H1 (cell line): ENCODE data around the gene POLN. TPM values are rescaled to one million over a fixed set of nuclear protein-coding genes. Genes with fewer than 3 reads are reported as not detected.

Source experiments
- BACH1 ChIP-seq: IDR thresholded peaks from 2 replicates; pipeline ENCODE4 v1.6.1; 2012; ENCODE audit warnings: low read length, improper control_type of control experiment
- EZH2 ChIP-seq: fragments of 200-600 bp; sonication (generic); IDR thresholded peaks from 2 replicates; pipeline ENCODE4 v1.7.1; 2012; ENCODE audit warnings: low read depth, mild to moderate bottlenecking, moderate library complexity, low read length, inconsistent platforms; ENCODE audit not compliant: severe bottlenecking
- YY1 ChIP-seq: IDR thresholded peaks from 2 replicates; pipeline ENCODE4 v1.6.1; 2011; ENCODE audit warnings: low read depth, mild to moderate bottlenecking, low read length
- polyA plus RNA-seq, 7 experiments: library from polyadenylated mRNA; depleted of rRNA in 3 of 7; stranded (reverse) in 5 of 7; unstranded in 2 of 7; fragments of >200 nt in 5 of 7; fragments of 200-250 nt in 2 of 7; gene quantifications; 1 replicate in 5 of 7; 2 replicates in 1 of 7; 4 replicates in 1 of 7; pipeline versions ENCODE4 v1.2.1 to v1.2.3, GENCODE V29; 2011 to 2013; ENCODE audit warnings: missing spikeins in 2 of 7, mixed read lengths in 2 of 7
- total RNA-seq: library from RNA; stranded (reverse); fragmentation: NEBNext Ultra II Directional; extraction: Animal tissue kit (Norgen Biotek cat#: 25700); gene quantifications from 2 replicates; pipeline ENCODE4 v1.2.1, GENCODE V29; 2021

The POLN gene
- total and polyA plus RNA-seq, 2 of the 8 experiments (the other 6 are each of a cell fraction or from before 2014, with no cell fraction given) = 0.98 to 1.5 TPM

DNA sequence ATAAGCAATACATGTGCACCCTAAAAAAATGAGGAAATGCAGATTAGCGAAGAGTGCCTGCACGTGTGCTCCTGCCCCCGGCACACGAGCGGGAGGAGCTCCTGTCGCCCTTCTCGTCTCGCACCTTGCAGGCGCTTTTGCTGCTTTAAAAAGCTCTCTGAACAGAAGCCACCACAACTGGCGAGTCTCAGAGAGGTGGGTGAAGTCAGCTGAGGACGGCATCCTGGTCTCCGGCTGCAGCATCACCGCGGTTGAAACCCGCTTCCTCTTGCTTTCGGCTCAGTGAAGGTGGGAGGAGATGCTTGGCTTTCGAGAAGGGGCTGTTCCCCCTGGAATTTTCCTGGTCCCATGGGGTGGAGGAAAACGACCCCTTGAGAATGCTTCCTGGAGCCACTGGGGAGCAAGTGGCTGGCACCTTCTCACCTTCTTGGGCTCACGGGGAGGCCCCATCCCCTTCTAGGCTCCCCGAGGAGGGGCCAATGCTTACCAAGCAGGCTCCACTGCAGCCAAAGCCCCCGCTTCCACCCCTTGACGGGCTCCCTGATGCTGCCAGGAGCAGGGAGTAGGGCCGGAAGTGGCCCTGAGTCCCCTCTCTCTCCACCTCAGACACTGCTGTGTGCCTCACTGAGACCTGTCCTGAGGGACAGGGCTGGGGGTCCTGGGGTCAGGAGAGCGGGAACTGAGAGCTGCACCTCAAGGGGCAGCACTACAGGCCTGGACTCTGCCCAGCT, 49.2 kb upstream of the POLN start (continued):
- TF ChIP-seq YY1 (no peak), EZH2 (no peak), BACH1 (no peak)
- TF ChIP-seq, all 59 proteins: peak for 0
